Fibroblast of peridontal ligament (primary cell): Measurements from ENCODE around the gene GCLC.
"Not testable (repeated sequence)": the region's sequence is repeated elsewhere in the genome, so short reads cannot be mapped to it uniquely, and the experiment has no call there.

ENCODE experiments used
- DNase-seq: peaks from one replicate; pipeline ENCODE4 v3.0.0-alpha.2; 2010; ENCODE audit errors: extremely low read depth

Gene GCLC

DNA sequence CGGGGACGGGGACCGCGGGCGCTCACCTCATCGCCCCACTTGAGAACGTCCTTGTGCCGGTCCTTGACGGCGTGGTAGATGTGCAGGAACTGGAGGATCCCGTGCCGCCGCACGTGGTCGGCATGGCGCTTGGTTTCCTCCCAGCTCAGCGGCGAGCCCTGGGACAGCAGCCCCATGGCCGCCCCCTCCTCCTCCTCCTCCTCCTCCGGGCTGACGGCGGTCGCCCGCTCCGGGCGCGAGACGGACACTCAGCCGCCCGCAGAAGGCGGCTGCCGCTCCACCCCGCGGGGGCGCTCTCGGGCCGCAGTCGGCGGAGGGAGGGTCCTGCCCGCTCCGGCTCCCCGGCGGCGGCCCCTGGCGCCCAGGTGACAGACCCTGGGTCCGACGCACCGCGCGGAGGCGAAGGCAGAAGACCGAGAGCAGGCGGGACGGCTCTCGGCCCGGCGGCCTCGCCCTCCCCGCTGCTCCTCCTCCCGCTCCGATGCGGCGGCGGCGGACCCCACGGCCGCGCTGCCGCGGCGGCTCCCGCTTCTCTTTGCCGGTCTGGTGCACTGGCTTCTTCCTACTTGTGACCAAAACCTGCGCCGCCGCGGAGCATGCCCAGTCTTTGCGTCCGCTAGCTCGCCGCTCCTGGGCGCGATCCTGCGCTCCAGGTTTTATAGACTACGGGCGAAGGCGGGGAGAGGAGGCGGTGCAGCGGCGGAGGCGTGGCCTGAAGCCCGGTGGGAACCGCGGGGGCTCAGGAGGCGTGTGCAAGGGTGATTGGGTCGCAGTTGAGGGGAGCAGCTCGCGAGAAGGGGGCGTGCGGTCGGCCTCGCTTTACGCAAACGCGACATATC, at the start of gene GCLC:
TSS of gene GCLC (minus strand) at position 632 of the 839 bp plus-strand sequence. CDS start at position 176, 456 bp downstream.
- DNase-seq = peak; percentile 91

DNA sequence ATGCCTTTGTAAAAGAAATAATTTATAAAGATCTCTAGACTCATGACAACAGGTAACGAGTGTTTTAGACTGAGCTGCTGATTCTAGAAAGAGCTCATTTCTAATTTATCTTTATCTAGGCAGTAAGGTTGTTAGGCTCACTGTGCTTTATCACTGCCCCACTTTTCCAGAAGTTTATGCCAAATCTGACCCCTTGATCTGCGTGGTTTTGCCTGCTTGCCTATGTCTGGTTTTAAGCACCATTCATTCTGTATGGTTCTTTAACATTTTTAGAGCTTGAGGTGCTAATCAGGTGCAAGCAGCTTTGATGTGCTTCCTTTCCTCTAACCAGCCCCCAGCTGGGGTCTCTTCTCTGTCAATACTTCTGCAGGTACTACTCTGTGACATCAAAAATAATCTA, 49.7 kb upstream of the GCLC start:
- no peak for DNase-seq

DNA sequence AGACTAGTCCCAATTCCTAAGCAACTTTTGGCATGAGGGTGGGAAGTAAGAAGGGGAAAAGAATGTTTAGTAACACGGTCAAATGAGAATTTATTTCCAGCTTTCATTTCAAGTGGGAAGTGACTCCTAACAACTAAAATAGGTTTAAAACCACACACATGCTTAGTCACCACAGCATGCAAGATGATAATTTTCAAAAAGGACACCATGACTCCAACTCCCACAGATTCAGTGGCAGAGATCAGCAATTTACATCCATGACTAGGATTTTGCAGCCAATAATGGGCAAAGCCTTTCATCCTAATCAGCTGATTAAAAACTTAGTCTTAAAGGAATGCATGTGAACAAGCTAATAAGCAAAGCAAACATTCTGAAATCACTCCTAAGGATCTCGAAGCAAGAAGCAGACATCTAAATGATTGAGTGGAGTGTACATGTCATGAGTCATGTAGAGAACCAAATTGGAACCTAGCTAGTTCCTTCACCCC, 48.1 kb upstream of the GCLC start:
- peak; percentile 40 for DNase-seq

DNA sequence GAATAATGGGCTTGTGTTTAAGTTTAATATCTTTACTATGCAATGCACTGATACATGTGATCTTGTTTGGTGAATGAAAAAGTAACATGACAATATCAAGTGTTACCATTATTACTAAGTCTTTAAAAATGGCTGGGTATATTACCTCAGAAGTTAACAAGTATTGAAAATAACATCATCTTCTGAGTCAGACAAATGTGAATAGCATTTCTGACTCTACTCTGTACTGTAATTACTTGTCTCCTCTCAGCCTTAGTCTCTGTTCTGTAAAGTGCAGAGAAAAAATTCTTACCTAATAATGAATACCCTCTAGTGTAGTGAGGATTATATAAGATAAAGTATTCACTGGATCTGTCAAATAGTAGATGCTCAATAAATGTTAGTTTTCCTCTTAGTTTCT, 47.0 kb upstream of the GCLC start:
- DNase-seq = no peak

DNA sequence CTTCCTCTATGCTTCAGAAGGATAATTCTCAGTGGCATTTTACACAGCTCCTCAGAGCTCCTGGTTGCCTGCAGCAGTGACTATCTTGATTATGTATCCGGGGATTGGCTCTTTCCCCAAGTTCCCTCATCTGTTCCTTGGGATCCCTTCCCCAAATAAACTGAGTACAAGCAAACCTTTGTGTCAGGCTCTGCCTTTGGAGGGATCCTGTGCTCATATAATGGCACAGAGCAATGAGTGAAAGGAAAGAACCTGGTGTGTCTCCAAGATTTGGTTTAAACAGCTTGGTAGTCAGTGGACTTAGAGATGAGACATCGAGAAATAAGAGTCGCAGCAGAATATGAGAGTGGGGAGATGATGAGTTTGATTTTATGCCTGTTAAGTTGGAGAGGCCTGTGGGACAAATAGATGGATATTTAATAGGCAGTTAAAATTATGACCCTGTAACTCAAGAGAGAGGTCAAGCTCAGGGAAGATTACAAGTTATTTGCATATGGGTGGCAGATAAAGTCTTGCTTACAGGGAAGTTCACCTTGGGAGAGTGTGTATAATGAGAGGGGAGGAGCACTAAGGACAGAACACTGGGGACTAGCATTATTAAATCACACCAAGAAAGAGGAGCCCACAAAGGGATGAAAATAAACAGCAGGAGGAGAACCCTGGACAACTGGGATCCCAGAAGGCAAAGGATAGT, 44.1 kb upstream of the GCLC start:
- no peak for DNase-seq

DNA sequence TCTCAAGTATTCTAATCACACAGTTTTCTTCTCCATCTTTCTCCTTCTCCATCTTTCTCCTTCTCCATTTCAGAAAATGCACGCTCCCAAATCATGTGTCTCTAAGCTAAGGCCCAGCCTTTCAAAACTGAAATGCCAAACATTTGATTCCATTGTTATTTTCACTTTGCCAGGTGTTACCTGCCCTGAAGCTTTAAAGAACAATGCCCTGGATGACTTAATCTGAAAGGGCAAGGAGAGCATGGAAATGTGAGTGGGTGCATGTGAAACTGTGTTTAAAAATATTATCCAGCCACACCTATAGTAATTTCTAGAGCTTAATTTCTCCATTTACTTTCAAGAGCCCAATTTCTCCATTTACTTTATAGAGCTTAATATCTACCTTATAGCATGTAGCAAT, 42.4 kb upstream of the GCLC start:
- DNase-seq = no peak

DNA sequence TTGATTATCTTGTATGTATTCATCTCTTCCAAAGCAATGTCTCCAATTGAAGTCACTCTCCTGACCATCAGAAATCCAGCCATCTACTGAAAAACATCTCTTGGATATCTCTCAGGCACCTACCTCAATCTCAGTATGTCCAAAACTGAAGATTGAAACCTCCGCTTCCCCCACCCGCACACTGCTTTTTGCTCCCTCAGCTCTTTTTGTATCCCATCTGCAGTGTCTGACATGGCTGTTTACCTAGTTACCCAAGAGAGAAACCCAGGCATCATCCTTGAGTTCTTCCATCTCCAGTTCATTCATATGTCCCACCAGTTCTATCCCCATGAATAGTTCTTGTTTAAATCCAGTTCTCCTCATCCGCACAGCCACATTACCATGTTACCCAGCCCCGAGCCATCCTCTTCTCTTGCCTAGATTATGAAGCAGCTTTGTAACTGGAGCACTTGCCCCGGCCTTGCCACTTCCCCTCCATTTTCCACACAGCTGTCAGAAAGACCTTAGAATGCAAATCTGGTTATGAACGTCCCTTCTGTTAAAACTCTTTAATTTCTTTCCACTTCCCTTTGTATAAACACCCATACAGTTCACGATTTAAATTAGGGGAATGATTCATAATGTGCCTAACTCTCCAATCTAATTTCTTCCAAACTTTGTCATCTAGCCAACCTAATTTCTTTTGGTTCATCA, 40.5 kb upstream of the GCLC start:
- DNase-seq = no peak

DNA sequence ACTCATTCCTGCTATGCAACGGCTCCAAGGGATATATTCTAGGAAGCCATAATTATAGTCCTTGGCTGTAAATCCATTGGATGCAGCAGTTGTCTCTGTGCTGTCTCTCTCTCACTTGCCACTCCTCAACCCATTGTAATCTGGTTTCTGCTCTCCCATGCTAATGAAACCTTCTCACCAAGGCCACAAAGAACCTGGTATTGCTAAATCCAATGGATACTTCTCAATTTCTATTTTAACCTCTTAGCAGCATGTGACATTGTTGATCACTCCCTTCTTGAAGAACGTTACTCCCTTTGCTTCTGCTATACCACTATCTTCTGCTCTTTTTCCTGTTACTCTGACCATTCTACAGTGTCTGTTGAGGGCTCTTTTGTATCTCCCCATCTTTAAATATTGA, 39.8 kb upstream of the GCLC start:
- no peak for DNase-seq

DNA sequence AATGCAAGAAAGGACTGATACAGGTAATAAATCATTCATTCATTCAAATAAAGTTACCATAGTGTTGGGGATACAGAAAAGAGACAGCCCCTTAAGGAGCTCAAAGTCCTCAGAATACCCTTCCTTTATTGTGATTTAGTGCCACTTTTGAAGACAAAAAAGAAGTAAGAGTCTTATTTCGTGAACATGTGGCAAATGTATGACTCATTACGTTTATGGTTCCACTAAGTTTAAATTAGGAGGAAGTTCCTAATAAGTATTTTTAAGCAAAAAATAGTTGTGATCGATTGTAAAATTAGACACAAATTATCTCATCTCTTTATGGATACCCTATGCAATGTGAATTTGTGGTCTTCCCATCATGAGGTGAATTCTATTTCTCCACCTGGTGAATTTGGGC, 38.5 kb upstream of the GCLC start:
- no peak for DNase-seq

DNA sequence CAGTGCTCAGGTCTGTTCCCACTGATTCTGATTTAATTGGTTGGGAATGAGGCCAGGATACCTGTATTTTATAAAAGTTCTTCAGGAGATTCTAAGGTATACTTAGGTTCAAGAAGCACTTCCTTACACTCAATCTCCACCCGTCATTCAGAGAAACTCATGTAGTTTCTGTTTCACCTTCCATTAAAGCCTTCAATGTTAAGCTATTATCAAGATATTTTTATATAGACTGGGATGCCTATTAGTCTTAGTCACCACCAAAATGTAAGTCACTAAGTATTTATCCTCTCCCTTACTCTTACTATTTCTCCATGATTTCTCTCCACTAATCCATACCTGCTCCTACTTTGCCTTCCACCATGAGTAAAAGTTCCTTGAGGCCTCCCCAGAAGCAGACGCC, 38.1 kb upstream of the GCLC start:
- DNase-seq = no peak

DNA sequence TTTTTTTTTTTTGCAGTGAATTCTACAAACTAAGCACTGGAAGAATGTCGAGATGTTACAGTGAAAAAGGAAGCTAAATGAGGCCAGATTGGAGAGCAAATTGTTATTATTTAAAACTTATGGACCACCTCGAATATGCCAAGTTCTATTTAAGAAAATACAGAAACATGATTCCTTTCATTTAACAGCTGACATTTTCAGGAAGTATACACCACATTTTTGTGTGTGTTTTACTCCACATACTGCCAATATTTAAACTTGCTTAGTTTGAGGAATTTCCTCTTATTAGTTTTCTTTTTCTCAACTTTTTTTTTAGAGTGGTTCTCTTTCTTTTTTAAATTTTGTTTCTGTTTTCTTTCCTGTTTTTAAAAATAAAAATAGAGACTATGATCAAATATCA, 37.0 kb upstream of the GCLC start:
- DNase-seq = peak; percentile 53

DNA sequence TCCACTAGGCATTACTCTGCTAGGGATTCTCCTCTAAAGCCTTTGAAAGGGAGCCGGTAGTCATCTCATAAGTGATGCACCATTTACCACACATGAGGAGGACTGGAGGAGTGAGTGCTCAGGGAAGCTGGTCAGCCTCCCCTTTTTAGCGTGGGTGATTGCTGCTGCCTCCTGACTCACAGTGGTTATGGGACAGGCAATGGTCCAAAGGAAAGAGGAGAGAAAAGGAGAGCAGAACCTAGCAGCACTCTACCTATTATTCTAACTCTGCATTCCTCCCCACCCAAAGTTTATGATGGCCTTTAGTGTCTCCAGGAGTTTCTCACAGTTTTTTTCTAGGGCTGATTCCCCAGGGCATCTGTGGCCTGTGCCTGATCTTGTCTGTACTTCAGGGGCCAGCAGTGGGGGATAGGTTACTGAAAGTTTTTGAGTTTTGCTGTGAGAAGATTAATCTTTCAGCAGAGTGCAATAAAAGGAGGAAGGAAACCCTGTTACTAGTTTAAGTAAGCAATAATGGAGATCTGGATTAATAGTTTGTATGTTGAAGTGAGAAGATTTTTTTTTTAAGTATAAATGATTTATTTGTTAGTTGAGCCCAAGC, 36.4 kb upstream of the GCLC start:
- DNase-seq = peak; percentile 42

DNA sequence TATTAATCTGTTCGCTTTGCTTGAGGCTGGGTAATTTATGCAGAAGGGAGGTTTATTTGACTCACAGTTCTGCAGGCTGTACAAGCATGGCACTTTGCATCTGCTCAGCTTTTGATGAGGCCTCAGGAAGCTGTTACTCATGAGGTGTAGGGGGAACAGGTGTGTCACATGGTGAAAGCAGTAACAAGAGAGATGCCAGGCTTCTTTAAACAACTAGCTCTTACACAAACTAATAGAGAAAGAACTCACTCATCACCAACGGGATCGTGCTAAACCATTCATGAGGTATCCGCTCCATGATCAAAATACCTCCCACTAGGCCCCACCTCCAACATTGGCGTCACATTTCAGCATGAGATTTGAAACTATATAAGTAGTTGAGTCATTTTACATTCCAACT, 34.4 kb upstream of the GCLC start:
- no peak for DNase-seq

DNA sequence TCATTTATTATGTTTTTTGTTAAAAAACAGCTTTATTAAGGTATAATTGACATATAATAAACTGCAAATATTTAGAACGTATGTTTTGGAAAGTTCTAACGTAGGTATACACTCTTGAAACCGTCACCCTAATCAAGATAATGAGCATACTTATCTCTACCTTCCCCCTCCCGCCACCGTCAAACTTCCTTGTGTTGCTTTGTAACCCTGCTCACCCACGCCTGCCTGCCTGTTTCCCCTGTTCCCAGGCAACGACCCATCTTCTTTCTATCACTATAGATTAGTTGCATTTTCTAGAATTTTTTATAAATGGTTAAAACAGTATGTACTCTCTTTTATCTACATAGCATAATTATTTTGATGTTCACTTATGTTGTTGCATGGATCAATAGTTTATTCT, 33.5 kb upstream of the GCLC start:
- no peak for DNase-seq

DNA sequence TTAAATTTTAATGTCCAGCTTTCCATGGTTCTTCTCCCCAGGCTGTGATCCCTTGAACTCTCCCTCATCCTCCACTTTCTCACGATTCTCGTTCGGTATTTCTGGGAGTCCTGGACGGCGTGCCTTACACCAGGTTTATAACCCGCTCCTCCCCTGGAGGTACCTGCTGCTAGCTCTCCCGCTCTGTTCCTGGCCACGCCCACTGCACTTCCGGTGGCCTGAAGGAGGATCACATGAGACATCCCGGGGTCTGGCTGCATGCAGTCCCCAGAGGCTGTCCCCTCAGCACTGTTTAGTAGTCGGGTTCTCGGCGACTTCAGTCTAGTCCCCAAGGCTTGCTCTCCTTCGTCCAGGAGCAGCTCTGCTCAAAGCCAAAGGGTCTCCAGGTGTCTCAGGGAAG, 28.4 kb upstream of the GCLC start:
- no peak for DNase-seq

DNA sequence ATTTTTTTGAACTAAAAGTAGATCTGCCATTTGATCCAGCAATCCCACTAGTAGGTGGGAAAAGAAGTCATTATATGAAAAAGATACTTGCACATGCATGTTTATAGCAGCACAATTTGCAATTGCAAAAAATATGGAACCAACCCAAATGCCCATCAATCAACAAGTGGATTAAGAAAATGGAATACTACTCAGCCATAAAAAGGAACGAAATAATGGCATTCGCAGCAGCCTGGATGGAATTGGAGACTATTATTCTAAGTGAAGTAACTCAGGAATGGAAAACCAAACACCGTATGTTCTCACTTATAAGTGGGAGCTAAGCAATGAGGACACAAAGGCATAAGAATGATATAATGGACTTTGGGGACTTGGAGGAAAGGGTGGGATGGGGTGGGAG, 27.5 kb upstream of the GCLC start:
- DNase-seq = not testable (repeated sequence)

DNA sequence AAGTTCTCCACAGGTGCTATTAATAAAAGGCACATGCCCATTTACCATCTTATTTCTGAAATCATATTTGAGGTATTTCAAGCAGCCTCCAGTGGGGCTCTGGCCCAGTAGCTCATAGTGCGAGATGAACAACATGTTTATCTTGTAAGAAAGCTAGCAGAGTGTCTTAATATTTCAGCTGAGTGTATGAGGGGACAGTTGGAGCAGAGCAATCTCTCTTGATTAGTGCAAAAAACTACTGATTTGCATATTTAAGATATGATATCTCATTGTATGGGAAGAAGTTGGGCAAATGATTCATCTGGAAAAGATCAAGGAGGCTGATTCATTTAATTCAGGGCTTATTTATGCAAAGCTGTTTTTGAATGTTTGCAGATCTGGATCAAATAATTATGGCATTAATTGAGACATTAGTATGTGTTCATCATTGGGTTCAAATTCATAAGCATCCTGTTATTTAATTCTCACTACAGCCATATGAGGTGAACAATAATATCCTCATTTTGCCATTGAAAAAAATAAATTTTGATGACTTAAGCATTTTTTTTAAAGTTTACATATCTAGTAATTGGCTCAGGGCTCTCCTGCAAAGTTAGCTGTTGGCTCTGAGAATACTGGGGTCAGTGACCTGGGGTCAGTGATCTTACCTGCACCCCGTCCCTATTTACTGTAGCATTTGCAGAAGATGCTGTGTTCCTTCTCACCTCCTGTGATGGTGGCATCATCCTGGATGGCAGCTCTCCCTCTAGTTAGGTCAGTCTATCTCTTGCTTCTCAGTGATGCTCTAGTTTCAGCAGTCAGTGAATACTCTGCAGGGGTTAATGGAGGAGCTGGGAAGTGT, 24.1 kb upstream of the GCLC start:
- no peak for DNase-seq

DNA sequence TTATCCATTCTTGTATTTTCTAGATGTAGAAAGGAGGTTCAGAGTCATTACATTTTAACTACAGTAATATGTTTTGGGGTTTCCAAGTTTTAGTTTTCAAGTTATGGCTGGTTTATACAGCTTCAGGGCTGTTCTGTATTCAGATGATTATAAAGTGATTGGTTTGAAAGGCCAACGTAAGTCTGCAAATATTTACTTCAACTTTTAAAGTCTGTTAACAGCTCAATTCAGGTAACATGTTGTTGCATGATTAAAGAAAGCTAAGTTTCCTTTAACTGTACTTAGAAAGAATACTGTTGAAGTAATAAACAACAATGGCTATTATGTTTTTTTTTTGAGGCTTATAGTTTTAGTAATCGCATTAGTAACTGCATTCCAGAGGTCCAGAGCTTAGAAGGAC, 22.8 kb upstream of the GCLC start:
- DNase-seq = no peak

DNA sequence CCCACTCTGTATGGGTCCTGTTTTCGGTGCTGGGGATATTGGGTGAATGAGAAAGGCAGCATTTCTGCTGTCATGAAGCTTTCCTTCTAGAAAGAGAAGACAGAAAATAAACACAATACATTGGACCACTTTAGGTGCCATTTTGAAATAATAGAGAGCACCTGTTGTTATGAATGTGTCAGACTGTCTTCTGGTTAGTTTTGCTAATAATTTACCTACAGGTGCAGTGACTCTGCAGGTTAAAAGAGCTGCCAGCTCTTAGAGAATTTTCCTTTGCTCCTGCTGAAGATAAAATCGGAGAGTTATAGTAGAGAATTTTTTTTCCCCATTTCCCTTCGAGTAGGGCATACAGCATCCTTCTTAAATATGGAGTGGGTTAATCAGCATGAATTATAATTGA, 21.9 kb upstream of the GCLC start:
- DNase-seq = no peak

DNA sequence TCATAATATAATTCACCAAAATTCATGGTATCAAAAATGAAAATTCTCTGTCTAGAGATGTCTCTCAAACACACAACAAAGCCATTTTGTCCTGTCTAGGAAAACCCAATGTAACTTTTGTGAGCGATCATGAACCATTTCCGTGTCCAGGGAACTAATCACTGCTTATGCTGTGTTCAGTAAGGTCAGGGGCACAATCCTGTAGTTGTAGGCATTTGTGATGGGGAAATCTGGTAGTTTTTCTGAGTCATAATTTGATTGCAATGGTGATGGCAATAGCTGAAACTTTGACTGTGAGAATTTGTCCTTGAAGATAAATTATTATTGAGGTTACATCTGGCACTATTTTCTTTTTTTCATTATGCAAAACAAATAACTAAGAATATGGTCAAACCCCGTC, 21.0 kb upstream of the GCLC start:
- DNase-seq = peak; percentile 14

DNA sequence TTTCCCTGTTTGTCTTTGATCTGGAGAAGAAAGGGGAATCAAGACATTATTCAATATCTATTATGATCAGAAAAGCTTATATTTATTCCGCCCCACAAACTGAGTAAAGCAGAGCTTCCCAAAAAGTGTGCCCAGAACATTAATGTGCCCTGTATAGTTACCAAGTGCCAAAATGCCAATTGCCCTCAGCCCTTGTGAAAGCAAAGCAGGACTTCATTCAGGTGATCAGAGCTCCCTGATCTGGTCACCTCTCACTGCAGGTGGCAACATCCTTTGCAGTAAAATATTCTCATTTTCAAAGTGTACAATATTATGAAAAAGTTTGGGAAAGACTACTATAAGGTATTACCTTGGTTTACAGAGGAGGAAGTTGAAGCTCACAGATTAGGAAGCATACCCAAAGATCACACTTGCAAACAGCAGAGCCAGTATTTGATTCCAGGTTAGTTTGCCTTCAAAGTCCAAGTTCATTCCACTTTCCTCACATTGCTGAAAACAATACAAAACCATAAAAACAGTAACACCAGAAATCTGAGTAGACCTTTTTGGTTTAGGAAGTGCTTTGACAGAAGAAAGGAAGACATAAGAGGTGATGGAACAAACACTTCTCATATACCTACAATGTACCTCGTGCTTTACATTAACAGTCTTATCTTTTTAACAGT, 19.6 kb upstream of the GCLC start:
- no peak for DNase-seq
